AG04449 (cell line): ENCODE measurements around the gene ART3.

ENCODE experiments used
- CTCF ChIA-PET: fragments of 350-600 bp; formaldehyde crosslinking; extraction: SDS; loops from one replicate; lab custom pipeline; 2021; ENCODE audit warnings: antibody characterized with exemption; lab: Yijun Ruan, JAX
- POLR2A ChIA-PET: fragments of 400-600, 350-600 bp; formaldehyde crosslinking; extraction: SDS; loops from one replicate; lab custom pipeline; 2020; ENCODE audit warnings: antibody characterized with exemption, inconsistent platforms; lab: Yijun Ruan, JAX
- DNase-seq: peaks from one replicate; pipeline ENCODE4 v3.0.0-alpha.2; 2010; ENCODE audit warnings: low read depth, low spot score
- H3K4me3 ChIP-seq: 2 replicates; pipeline ENCODE4 v1.5.1; 2011; ENCODE audit warnings: low read depth, mild to moderate bottlenecking, control low read depth, low read length
- CTCF ChIP-seq: IDR thresholded peaks from one replicate; pipeline ENCODE4 v1.5.1; 2011; ENCODE audit warnings: mild to moderate bottlenecking, moderate library complexity, low read length, control low read depth, inconsistent platforms; ENCODE audit not compliant: insufficient read depth; ENCODE audit errors: missing control alignments

ART3 gene

DNA sequence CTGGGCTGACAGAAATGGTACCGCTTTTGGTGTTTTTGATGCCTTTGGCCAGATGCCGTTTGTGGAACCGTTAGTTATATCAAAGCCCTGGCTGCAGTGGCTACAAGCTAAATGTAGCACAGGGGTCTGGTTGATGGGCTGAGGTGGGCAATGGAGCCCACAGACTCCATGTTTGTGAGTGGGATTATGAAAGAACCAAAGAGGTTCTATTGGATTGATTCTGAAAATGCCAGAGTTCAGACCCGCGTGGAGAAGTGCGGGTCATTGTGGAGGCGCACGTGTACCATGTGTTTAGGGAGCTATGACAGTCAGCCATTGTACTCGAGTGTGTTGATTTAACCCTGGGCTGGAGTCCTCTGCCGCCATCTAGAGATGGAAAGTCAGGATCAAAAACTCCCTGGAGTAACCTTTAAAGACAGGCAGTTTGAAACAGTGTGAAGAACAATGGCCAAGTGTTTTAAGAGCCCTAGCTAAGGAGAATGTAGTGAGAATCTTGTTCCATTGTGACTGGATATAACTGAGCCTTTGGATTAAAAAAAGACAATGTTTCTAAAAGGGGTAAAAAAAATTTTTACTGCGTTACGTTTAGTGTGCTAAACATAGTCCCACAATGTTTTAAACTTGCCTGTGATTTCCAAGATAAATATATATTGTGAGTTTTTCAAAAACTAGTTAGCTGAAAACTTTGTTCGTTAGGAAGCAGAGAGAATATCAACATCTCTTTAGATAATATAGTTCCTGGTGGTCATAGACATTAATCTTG, 12.7 kb downstream of the ART3 start:
- DNase-seq, result no peak
- no peak overlapping the region for H3K4me3 ChIP-seq
- TF ChIP-seq CTCF, result peak; percentile 54
- CTCF ChIA-PET, result interaction anchor here (0.7 to 2.8 kb wide), 18 partner anchors 10 to 191 kb away, joined by 3 to 37 read pairs (median 4); partner anchors contain the start of gene SDAD1
- POLR2A ChIA-PET, result no interaction called here

DNA sequence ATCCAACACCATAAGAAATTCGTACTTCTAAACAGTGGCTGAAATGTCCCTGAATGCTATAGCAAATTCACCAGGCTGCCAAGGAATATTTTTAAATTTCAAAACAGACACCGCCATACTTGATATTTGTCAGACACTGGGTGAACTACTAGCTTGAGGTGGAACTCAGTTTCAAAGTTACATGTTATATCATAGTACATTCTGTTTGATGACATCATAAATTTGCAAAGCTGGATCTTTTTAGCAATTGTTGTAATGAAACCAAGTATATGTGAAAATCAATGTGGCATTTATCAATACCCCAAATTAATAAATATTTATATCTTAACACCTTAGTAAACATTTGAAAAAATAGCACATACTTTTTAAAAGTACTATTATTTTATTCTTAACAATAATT, 14.2 kb downstream of the ART3 start:
- no peak for DNase-seq
- H3K4me3 ChIP-seq, result no peak overlapping the region
- TF ChIP-seq CTCF, result no peak
- ChIA-PET CTCF (interaction anchor here (0.8 kb wide), 1 partner anchor 93 kb away, joined by 3 read pairs; no protein-coding TSS in a partner anchor), POLR2A (no interaction called here)

GRCh38 chr4:76090241-76090691, 15.8 kb downstream of the ART3 start:
- ChIA-PET CTCF (interaction anchor here (1.2 kb wide), 2 partner anchors 10 to 98 kb away, joined by 3 to 4 read pairs; no protein-coding TSS in a partner anchor), POLR2A (no interaction called here)
- TF ChIP-seq CTCF, result no peak
- DNase-seq, result peak; percentile 55
- H3K4me3 ChIP-seq, result no peak overlapping the region

DNA sequence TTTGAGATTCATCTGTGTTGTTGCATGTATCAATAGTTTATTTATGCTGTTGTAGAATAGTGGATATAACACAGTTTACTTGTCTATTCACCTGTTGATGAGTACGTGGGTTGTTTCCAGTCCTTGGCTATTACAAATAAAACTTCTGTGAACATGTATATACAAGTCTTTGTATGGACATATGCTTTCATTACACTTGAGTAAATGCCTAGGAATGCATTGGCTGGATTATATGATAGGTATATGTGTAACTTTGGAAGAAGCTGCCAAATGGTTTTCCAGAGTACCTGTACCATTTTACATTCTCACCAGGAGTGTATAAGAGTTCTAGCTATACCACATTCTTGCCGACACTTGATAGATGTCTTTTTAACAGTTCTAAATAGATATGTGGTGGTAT, 16.5 kb downstream of the ART3 start:
- POLR2A ChIA-PET, result no interaction called here
- DNase-seq, result no peak
- TF ChIP-seq CTCF, result no peak
- CTCF ChIA-PET, result interaction anchor here (2.1 kb wide), 1 partner anchor 95 kb away, joined by 7 read pairs; no protein-coding TSS in a partner anchor
- no peak overlapping the region for H3K4me3 ChIP-seq

- ChIA-PET CTCF (interaction anchor here (0.8 to 2.8 kb wide), 2 partner anchors 10 to 100 kb away, joined by 3 to 9 read pairs; no protein-coding TSS in a partner anchor), POLR2A (no interaction called here)
- no peak for TF ChIP-seq CTCF
- no peak overlapping the region for H3K4me3 ChIP-seq
- no peak for DNase-seq
Observed at GRCh38 chr4:76095568-76095967, 21.1 kb downstream of the ART3 start.

GRCh38 chr4:76096076-76096475, 21.6 kb downstream of the ART3 start:
- no peak for TF ChIP-seq CTCF
- ChIA-PET CTCF (interaction anchor here (0.8 to 2.8 kb wide), 2 partner anchors 9 to 100 kb away, joined by 3 to 9 read pairs; no protein-coding TSS in a partner anchor), POLR2A (no interaction called here)
- DNase-seq, result no peak
- H3K4me3 ChIP-seq, result no peak overlapping the region
